ENCODE measurements around the gene ARV1.
"Not testable (repeated sequence)": the region's sequence is repeated elsewhere in the genome, so short reads cannot be mapped to it uniquely, and the experiment has no call there.

The ARV1 gene

GRCh38 chr1:231020139-231020601 is 41.3 kb downstream of the ARV1 start:
- DNase-seq = no peak

GRCh38 chr1:231020816-231021215 is 41.9 kb downstream of the ARV1 start:
- DNase-seq = no peak

- DNase-seq = no peak
These were observed 42.7 kb downstream of the ARV1 start for GRCh38 chr1:231021540-231022031.

GRCh38 chr1:231022543-231022942 is 43.6 kb downstream of the ARV1 start:
- DNase-seq = not testable (repeated sequence)

- no peak for DNase-seq
These were observed 44.3 kb downstream of the ARV1 start for GRCh38 chr1:231023150-231023549.

GRCh38 chr1:231026576-231026975 is 47.7 kb downstream of the ARV1 start:
- DNase-seq = no peak

GRCh38 chr1:231027136-231027925 is 48.4 kb downstream of the ARV1 start:
- DNase-seq = no peak

GRCh38 chr1:231027971-231028370 is 49.1 kb downstream of the ARV1 start:
- no peak for DNase-seq

- DNase-seq = no peak
These were observed 49.8 kb downstream of the ARV1 start for GRCh38 chr1:231028682-231029081.

- not testable (repeated sequence) for DNase-seq
These were observed 50.4 kb downstream of the ARV1 start for GRCh38 chr1:231029247-231029646.

- DNase-seq = no peak
These were observed 50.9 kb downstream of the ARV1 start for GRCh38 chr1:231029841-231030240.

GRCh38 chr1:231032963-231033362 is 54.1 kb downstream of the ARV1 start:
- DNase-seq = no peak

- DNase-seq = no peak
These were observed 56.9 kb downstream of the ARV1 start for GRCh38 chr1:231035799-231036198.

GRCh38 chr1:231036416-231036815 is 57.5 kb downstream of the ARV1 start:
- no peak for DNase-seq

- DNase-seq = no peak
These were observed 59.0 kb downstream of the ARV1 start for GRCh38 chr1:231037585-231038517.

GRCh38 chr1:231039161-231040018 is 60.5 kb downstream of the ARV1 start:
- DNase-seq = peak; percentile 18

GRCh38 chr1:231040019-231040799 is 61.3 kb downstream of the ARV1 start, which contains the start of gene FAM89A:
FAM89A (minus strand) TSS chr1:231040254; CDS start chr1:231040211, 43 bp downstream.
- peak; percentile 58 for DNase-seq

- no peak for DNase-seq
These were observed 62.2 kb downstream of the ARV1 start for GRCh38 chr1:231040800-231041718.

GRCh38 chr1:231041719-231042261 is 62.9 kb downstream of the ARV1 start:
- DNase-seq = no peak

GRCh38 chr1:231044588-231044987 is 65.7 kb downstream of the ARV1 start:
- DNase-seq = no peak
